NCI-H524 (cell line): ENCODE data around the gene GALNT2.

Experiments used
- DNase-seq, 2 experiments: peaks; one replicate each; lab custom pipeline; 2025; lab: John Stamatoyannopoulos, UW

GALNT2 gene

DNA sequence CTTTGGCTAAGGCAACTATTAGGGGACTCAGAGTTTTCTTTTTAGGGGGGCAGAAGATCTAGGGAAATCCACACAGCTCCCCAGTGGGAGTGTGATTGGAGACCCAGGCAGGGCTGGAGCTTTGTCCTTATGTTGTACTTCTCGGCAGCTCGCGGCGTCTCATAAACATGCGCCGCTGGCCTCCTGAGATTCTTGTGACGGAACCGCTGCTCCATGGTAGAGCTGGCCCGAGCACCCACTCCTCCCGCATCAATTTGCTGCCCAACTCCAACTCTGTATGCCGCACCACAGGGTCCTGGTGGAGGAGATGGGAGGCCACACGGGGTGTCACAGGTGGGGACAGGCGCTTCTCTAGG, 143.9 kb downstream of the GALNT2 start:
- no peak for DNase-seq

DNA sequence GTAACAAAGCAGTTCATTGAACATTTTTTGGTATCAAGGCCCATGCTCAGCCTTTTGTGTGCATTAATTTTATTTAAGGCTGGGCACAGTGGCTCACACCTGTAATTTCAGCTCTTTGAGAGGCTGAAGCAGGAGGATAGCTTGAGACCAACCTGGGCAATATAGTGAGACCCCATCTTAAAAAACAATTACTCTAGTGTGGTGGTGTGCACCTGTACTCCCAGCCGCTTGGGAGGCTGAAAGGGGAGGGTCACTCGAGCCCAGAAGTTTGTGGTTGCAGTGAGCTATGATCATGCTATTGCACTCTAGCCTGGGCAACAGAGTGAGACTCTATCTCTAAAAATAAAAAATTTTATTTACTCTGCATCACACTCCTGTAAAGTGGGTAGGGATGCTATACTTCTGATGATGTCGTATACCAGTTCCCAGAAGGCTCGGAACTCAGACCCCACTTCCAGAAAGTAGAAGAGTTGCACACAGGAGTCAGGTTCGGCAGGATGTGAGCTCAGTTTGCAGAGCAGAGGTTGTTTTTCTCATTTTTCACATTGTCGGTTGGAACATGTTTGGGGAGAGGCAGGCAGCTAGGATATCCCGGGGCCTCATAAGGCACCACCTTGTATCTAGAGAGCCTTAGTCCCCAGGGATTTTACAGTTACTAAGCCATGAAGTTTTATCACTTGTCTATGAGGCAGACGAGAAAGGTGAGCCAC, 144.6 kb downstream of the GALNT2 start:
- no peak for DNase-seq

DNA sequence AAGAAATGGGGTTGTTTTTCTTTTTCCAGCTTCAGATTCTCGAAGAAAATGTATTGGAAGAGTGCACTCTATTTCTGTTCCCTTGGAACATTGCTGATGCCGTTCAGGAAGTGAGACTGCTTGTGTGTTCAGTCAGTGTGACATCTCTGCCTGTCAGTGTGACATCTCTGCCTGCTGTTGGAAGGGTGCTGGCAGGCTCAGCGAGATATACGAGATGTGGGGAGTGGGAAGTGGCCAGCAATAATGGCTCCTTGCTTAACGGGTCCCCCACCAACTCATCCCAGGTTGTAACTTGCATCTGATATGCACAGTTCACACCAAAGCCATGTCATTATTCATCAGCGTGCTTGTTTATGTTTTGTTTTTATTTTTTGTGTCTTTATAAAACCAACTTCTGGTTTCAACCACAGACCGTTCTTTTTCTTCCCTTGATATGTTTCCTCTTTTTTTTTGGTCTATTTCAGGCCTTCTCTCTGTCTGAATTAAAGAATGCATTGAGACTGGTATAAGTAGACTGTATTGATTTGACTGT, 145.4 kb downstream of the GALNT2 start:
- DNase-seq: no peak

DNA sequence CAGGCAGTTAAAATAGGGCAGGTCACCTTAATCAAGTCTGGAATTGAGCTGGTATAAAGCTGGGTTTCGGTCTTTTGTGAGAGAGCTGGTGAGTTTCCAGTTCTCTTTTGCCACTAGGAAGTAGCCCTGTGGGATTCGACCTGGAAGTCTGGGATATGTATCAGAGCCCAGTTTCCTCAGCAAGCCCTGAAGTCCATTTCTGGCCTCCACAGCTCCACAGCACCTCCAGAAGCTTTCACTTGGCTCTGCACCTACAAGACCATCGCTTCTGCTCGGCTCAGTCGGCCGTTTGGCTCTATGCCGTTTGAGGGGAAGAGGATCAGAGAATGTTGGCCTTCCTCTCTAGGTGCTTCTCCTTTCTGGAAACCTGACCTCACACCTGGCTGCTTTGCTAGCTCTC, 148.0 kb downstream of the GALNT2 start:
- peak in 1 of 2 experiments; percentile 2 for DNase-seq

DNA sequence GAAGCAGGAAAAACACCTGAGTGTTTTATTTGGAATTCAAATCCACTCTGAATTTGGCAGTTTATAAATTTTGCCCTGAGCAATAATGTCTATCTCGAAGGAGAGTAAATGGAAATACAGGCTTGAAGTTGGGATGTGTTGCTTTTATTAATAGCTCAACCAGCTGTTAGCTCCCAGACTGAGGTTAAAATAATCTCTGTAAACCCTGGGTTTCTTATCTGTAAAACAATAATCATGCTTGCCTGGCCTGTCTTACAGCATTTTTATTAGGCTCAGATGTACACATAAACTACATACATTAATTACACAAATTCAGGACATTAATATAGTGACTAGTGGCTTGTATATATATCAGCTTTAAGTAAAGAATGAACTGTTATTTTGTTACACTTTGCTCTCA, 148.5 kb downstream of the GALNT2 start:
- no peak for DNase-seq

DNA sequence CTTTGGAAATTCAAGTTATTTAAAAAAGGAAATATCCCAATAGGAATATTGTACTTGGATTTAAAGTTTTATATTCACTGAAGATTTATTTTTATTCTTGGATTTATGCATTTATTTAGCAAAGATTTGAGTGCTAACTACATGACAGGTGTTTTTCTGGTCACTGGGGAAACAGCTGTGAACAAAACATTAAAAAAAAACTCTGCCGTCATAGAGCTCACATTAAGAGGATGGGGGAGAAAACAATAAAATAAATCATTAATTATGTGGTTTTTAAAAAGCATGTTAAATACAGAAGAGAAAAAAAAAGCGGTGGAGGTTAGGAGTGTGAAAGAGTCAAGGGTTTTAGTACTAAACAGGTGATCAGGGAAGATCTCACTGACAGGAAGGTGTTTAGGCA, 149.9 kb downstream of the GALNT2 start:
- DNase-seq: no peak

DNA sequence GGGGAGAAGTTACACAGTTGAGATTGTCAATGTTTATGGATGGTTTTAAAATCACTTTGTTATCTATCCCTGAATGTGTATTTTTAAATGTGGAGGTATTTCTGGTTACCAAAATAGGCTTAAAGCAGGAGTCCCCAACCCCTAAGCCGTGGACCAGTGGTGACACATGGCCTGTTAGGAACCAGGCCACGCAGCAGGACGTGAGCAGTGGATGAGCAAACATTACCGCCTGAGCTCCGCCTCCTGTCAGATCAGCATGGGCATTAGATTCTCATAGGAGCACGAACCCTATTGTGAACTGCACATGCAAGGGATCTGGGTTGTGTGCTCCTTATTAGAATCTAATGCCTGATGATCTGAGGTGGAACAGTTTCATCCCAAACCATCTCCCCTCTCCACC, 151.6 kb downstream of the GALNT2 start:
- DNase-seq: no peak

DNA sequence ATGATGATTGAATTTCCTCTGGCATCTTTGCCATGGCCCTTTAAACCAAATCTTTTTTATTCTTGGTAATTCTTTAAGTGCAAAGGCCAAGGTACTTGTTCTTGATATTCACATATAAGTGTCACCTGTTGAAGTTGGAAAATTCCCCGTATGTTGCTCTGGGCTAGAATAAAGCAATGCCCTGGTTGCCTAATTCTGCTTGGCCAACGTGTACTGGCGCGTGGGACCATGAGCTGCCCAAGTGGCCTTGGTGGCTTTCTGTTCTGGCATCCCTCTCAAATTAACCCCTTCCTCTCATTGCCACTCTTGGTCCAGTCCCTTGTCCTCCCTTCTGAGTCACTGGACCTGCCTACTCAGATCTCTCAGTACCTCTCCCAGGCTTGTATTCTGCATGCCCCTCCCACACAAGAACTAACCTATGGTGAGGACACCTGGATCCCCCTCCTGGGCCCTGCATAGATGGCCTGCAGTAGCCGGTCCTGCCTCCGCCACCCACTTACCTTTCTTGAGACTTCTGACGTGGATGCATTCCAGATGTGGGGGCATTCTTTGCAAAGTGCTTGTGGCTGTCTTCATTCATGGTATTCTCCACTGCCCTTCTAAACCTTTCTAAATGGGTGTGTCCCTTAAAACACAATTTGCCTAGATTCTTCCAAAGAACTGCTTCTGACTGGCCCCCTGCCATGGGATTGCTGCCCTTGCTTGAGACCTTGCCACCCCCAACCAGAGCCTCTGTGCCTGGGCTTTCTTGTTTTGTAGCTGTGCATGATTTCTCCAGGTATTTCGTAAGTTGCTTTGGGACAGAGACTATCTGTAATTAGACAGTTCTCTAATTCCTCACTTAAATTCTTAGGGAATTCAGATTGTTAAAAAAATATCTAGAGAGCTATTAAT, 152.4 kb downstream of the GALNT2 start:
- DNase-seq: no peak

DNA sequence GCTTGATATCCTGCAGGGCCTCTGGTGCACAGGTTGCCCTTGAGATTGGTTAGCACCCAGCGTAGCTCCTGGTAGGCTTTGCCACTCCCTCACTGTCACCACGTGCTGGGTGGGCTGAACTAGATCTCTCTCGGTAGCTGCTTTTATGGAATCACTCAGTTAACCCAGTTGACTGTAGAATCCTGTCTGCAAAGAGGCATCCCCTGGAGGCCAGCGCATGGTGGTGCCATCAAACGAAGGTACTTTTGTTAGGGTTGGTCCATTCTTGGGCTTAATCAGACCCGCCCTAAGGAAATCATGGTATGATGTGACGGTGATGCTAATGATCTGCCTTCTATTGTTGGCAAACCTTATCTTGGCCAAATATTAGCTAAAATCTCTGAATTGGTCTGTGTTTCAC, 153.4 kb downstream of the GALNT2 start:
- no peak for DNase-seq

DNA sequence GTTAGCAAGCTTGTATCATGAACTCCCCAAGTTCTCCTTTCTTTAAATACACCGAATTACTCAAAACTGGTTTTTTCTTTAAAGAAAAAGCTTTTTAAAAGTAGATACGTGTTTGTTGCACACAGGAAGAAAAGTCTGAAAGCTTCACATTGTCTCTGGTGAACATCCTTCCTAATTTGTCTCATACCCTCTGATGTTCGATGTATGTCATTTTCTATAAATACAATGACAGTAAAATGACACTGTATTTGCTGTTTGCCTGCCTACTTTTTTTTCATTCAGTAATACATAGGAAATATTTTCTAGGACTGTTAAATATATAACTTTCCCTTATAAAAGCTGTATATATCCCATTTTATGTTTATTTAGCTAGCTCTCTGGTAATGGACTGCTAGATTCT, 153.9 kb downstream of the GALNT2 start:
- no peak for DNase-seq

DNA sequence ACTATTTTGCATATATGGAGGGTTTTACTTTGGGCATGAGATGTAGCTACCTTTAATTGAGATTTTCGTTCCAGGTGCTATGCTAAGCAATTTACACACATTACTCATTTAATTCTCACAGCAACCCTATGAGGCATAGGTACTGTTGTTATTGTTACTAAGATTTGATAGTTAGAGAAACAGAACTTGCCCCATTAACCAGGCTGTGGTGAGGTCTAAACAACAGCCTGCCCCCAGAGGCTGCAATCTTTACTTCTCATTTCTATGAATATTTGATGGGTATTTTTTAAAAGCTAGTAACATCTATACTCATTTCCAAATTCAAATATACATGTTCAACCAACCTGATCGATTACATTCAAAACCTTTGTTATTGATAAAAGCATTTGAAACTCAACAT, 155.6 kb downstream of the GALNT2 start:
- DNase-seq: no peak

DNA sequence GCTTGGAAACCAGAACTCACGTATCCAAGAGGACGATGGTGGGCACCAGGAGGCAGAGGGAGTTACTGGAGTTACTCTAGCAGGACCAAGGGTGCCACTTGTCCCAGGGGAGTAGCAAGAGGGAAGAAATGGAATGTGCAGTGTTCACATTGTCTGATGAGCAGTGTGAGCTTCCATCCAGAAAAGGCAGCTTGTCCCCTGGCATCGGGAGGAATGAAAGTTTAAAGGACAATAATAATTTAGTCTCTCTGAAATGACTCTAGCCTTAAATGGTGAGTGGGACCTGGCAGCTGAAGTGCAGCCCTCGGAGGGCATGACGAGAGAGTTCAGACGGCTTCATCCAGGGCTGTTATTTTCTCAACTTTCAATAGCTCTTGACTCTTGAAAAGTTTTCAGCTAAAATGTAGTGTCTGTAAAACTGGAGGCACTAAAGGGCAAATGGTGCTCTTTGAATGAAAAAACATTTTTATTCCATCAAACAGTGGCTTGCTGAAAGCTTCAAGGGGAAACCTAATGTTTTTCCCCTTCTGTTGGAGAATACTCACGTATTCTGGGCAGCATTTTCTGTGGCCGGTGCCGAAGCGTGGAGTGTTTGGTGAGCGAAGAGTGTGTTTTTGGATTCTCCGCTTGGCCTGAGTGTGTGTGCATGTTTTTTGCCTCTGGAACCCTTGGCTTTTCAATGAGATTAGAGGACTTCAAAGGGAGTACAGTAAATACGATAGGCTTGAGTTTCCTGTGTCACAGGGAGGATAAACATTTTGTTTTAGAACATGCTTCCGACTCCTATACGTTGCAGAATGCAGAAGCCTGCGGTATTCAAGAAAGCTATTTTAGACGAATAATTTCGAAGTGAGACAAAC, 157.3 kb downstream of the GALNT2 start:
- no peak for DNase-seq

DNA sequence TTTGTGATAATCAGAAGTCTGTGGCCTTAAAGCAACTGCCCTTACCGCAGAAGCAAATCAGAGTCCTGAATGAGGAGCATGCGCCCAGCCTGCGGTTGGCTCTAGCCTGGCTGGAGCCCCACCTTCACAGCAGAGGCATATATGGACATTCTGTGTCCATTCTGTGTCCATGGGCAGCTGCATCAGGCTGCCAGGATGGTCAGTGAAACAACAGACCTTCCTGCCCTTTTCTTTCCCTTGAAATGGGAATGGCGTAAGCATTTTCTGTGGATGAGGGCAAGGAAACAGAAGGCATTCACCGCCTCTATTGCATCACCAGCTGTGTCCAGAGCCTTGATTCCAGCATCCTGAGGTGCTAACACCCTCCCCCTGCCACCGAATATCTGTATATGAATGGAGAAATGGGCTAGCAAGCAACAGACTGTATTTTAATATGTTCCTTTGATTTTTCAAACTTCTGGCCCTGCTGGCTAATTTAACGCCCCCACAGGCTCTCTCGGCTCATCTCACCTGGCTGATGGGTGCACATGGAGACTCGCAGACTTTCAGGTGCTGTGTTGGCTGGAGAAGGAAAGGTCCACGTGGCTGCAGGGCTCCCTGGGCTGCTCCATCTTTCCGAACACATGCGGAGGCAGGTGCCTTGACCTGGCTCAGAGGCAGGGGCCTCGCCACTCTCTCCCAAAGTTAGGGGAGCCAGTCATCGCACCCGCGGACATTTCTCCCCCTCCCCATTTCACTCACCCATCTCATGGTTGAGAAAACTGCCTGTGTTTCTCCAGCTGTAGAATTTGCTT, 159.2 kb downstream of the GALNT2 start:
- no peak for DNase-seq

DNA sequence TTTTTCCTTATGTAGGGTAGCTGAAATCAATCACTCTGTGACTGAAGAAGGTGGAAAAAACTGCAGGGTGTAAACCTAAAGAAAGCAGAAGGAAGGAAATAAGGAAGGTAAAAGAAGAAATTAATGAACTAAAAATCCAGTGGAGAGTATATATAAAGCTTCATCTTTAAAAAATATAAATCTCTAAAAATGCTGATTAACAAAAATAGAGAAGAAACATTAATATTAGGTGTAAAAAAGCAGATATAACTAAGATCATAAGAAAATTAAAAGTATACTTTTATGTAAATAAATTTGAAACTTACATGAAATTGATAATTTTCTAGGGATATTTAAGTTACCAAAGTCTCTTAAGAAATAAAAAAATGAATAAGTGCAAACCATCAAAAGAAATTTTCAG, 159.8 kb downstream of the GALNT2 start:
- no peak for DNase-seq

DNA sequence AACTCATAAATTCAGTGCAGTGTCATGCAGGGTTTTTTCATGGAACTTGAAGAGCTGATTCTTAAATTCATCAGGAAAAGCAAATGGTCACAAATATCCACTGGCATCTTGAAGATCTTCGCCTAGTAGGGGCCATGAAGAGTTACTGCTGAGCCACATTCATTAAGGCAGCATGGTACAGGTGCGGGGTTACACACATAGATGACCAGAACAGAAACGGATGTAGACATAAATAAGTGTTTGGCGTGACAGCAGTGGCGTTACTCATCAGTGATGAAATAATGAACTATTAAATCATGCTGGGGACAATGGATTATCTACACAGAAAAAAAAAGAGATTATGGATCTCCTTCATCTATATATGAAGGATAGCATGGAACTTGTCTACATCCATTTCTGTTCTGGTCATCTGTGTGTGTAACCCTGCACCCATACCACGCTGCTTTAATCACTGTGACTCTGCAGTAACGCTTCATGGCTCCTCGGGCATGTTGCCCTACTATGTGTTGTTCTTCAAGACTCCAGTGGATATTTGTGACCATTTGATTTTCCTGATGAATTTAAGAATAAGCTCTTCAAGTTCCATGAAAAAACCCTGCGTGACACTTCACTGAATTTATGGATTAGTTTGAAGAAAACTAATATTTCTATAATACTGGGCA, 161.3 kb downstream of the GALNT2 start:
- no peak for DNase-seq

DNA sequence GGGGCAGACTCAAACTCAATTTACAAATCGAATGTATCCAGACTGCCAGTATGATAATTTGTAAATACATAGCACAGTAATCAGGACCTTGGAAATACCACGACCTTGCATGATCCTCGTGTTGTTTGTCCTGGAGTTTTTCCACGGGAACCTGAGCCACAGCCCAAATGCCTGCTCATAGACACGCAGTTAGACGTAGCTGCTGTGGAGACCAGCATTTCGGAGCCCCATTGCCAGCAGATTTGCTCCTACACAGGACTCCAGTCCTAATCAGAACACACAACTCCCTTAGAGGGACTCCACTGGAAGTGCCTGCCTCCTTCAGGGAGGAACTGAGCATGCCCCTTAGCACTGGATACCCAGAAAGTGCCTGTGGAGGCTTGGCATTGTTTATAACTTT, 163.2 kb downstream of the GALNT2 start:
- no peak for DNase-seq

DNA sequence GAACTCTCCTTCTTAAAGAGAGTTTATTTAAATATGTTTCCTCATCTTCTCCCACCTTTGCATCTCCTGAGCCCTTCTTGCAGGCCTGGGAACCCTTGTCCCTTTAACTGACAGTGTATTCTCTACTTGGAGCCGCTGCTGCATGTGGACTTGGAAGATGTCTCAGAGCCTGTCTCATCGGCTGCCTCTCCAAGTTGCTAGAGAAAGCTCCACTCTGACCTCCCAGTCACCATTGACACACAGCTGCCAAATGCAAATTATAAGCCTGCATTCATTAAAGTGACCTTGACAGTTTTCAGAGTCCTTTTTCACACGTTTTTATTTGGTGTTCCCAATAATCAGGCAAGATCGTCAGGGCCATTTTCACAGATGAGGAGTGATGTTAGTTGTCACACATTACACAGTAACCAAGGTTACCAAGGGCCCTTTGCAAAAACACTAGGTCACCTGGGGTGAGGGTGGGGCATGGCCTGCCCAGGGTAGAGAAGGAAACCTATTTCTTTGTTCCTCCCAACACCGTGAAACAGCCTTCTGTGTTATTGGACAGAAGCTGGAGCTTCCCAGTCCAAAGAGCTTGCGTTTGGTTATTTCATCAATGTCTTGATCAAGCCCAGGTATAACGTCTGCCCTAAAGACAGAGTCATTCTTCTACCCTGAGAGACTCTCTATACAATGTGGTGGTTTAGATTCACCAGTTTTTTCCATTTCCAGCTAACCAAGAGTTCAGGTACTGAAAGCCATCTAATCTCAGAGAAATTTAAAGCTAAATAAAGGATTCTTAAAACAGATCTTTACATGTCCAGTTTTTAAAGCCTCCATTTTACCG, 164.1 kb downstream of the GALNT2 start:
- DNase-seq: no peak

DNA sequence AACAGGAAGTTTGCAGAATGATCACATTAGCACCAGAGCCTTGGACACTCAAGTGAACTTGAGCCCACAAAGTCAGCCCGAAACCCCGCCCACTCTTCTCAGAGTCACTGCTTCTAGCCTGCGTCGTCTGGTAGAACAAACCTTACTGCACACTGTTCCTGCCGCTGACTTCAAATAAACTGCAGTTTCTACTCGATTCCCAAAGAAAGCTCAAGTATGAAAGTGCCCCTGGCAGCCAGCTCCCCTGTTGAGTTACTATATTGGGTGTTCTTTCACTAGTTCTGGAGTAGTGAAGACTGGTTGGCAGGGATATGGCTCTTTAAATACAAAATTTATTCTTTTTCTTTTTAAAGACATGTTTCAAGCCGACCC, 164.7 kb downstream of the GALNT2 start:
- DNase-seq: no peak

DNA sequence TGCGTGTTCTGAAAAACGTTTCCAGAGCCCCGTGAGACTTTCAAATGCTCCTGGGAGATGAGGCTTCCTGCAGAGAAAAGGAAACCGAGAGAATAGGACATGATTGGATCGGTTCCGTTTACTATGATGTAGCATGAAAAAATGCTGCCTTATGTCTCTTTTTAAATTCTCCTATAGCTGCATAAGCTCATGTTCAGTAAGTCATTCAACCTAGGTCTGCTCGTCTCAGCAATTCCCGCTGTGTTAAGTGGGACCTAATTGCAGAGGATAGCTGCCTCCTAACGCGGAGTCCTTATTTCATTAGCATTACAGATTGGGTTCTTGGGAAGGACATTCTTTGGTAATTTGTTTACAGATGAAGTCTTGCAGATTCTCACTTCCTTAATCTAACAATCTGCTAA, 165.3 kb downstream of the GALNT2 start:
- DNase-seq: no peak

DNA sequence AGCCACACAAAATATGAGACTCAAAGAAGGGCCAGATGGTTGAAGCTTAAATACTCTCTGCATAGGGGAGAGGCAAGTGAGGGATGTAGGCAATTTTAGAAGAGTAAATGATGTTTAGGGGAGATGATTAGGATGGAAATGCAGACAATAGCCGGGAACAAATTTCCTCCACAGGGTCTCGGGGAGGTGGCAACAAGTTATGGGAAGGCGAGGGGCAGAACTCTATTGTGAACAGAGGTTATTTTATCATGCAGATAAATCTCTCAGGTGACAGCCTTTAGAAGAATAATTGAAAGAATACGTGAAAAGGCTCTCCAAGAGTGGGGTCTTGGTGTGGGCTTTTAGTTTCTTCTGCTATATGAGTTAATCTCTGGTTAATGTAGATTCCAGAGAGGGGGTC, 166.7 kb downstream of the GALNT2 start:
- DNase-seq: peak in 1 of 2 experiments; percentile 10
